ENCODE data around the gene NUP188. TPM values are rescaled to one million over a fixed set of nuclear protein-coding genes. Genes with fewer than 3 reads are reported as not detected.

The NUP188 gene
- total RNA-seq, 1 donor from 2014 or later = 63.6 TPM

DNA sequence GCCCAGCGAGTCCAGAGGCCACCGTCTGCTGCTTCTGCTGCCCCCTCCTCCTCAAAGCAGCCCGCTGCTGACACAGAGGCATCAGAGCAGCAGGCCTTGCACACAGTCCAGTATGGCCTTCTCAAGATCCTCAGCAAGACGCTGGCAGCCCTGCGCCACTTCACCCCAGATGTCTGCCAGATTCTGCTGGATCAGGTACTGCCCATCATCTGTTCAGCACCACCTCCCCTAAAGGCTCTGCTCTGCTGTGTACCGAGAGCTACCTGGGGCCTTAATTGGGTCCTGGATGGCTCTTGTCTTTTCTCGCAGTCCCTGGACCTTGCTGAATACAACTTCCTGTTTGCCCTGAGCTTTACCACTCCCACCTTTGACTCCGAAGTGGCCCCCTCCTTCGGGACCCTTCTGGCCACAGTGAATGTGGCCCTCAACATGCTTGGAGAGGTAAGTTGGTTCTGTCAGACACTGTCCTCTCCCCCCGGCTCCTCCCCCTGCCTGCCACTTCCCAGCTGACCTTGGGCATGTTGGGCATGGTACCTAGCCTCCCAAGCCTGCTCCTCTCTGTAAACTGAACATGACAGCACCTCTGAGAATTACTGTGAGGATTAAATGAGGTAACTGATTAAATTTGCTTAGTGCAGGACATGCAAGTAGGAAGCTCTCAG lies 58.0 kb downstream of the NUP188 start:
- H3K36me3 Mint-ChIP-seq (ENCODE audit: unreplicated experiment) = no peaks in the 10 kb centered on the region

DNA sequence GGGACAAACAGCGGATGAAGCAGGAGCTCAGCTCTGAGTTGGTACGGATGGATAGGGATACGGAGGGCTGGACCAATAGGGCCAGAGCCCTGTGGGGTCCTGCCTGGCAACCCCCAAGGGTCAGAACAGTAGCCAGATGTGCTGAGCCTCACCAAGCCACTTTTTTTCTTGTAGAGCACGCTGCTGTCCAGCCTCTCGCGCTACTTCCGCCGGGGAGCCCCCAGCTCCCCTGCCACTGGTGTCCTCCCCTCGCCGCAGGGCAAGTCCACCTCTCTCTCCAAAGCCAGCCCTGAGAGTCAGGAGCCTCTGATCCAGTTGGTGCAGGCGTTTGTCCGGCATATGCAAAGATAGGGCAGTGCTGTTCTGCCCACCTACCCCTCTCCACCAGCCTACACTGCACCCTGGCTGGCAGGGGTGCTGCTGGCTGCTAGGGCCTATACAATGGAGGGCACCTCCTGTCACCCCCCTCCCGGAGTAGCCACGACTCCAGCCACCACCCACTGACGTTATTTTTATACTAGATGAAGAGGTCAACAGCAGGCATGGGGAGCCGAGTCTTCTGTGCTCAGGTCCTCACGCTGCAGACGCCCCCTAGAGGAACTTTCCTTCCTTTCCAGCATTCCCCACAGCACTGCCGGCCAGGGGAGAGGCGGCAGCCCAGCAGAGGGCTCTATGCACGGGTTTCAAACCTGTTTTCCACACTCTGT lies 59.0 kb downstream of the NUP188 start:
- Mint-ChIP-seq H3K36me3 (ENCODE audit: unreplicated experiment) (no peaks in the 10 kb centered on the region), H3K27me3 (ENCODE audit: unreplicated experiment) (peaks cover 20% of the 10 kb centered on the region), H3K27ac (ENCODE audit: unreplicated experiment) (peak overlapping the region; percentile 87), H3K4me1 (ENCODE audit: low read depth, unreplicated experiment) (peaks cover 22% of the 10 kb centered on the region), H3K9me3 (ENCODE audit: unreplicated experiment) (peaks cover 21% of the 10 kb centered on the region), H3K4me3 (ENCODE audit: unreplicated experiment) (no peak overlapping the region)
- TF ChIP-seq, protein P1, sequence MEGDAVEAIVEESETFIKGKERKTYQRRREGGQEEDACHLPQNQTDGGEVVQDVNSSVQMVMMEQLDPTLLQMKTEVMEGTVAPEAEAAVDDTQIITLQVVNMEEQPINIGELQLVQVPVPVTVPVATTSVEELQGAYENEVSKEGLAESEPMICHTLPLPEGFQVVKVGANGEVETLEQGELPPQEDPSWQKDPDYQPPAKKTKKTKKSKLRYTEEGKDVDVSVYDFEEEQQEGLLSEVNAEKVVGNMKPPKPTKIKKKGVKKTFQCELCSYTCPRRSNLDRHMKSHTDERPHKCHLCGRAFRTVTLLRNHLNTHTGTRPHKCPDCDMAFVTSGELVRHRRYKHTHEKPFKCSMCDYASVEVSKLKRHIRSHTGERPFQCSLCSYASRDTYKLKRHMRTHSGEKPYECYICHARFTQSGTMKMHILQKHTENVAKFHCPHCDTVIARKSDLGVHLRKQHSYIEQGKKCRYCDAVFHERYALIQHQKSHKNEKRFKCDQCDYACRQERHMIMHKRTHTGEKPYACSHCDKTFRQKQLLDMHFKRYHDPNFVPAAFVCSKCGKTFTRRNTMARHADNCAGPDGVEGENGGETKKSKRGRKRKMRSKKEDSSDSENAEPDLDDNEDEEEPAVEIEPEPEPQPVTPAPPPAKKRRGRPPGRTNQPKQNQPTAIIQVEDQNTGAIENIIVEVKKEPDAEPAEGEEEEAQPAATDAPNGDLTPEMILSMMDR (IDR thresholded peaks at IDR 0.05; ENCODE audit: partially characterized antibody, unreplicated experiment) = peak; percentile 83
- DNase-seq = peak; percentile 81

More for the DNA sequence above, 58.0 kb downstream of the NUP188 start:
- peaks cover 15% of the 10 kb centered on the region for H3K4me1 Mint-ChIP-seq (ENCODE audit: low read depth, unreplicated experiment)
- H3K27ac Mint-ChIP-seq (ENCODE audit: unreplicated experiment) = peak overlapping the region; percentile 48
- TF ChIP-seq, protein P1 (IDR thresholded peaks at IDR 0.05; ENCODE audit: partially characterized antibody, unreplicated experiment) = no peak
- DNase-seq = no peak
- no peak overlapping the region for H3K4me3 Mint-ChIP-seq (ENCODE audit: unreplicated experiment)
- H3K9me3 Mint-ChIP-seq (ENCODE audit: unreplicated experiment) = peaks cover 28% of the 10 kb centered on the region
- H3K27me3 Mint-ChIP-seq (ENCODE audit: unreplicated experiment) = peaks cover 21% of the 10 kb centered on the region

DNA sequence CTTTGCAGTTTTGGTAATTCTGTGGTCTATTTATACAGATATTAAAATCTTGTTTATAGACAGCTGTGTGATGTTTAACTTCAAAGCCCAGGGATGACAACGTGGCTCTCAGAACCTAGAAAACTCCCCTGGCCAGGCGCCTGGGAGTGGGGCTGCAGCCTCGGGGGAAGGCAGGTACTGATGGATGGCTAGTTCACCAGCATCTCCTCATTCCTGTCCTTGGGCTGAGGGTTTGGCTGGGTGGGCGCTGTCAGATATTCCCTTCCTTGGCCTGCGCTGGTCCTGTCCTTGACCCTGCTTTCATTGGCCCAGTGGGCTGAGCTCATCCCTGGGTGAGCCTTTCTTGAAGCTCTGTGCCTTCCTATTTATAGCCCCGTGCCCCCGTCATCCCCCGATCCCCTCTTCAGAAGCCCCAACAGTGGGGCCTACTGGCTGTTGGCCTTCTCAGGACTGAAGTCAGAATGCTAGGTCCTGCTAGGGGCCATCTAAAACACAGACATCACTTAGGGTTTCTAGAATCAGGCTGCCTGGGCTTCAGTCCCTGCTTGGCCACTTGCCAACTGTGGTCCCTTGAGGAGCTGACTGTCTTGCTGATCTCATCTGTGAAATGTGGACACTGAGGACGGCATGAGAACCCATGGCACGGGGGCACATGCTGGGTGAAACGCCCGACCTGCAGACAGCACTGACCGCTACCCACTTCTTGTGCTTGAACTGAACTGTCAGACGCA lies 59.7 kb downstream of the NUP188 start:
- H3K27me3 Mint-ChIP-seq (ENCODE audit: unreplicated experiment) = peaks cover 22% of the 10 kb centered on the region
- DNase-seq = peak; percentile 80
- peak overlapping the region; percentile 82 for H3K27ac Mint-ChIP-seq (ENCODE audit: unreplicated experiment)
- H3K9me3 Mint-ChIP-seq (ENCODE audit: unreplicated experiment) = peaks cover 22% of the 10 kb centered on the region
- TF ChIP-seq, protein P1 (IDR thresholded peaks at IDR 0.05; ENCODE audit: partially characterized antibody, unreplicated experiment) = peak; percentile 37
- peak overlapping the region; percentile 52 for H3K4me3 Mint-ChIP-seq (ENCODE audit: unreplicated experiment)
- peaks cover 28% of the 10 kb centered on the region for H3K4me1 Mint-ChIP-seq (ENCODE audit: low read depth, unreplicated experiment)
- no peaks in the 10 kb centered on the region for H3K36me3 Mint-ChIP-seq (ENCODE audit: unreplicated experiment)

DNA sequence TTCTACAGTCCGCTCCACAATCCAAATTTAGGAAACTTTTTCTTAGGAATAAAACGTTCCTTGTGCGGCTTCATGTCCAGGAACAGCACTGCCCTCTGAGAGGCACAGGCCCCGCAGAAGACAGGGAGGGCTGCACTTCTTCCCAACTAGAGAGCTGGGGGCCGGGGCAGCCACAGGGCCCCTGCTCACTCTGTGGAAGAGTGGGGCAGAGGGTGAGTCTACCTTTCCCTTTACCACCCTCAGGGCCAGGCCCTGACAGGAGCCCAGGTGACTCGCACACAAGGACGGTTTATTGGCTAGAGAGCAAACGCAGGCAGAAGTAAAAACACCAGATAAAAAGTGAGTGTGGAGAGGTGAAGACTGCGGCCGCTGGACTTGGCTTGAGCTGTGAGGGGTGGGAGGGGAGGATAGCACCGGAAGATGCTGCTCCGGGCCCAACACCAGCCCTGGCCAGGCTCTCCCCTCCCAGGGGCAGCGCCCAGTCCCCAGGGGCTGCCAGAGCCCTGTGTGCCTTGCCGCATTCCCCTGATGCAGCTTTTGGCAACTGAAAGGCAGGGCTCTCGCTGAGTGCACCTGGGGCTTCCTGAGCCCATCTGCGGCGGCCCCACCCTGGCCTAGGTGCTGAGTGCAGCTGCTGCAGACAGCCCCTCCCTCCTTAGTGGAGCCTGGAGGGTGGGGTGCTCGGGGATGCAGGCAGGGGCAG lies 60.4 kb downstream of the NUP188 start:
- Mint-ChIP-seq H3K4me3 (ENCODE audit: unreplicated experiment) (peak overlapping the region; percentile 52), H3K4me1 (ENCODE audit: low read depth, unreplicated experiment) (peaks cover 34% of the 10 kb centered on the region), H3K9me3 (ENCODE audit: unreplicated experiment) (peaks cover 20% of the 10 kb centered on the region), H3K27ac (ENCODE audit: unreplicated experiment) (peak overlapping the region; percentile 82), H3K36me3 (ENCODE audit: unreplicated experiment) (no peaks in the 10 kb centered on the region), H3K27me3 (ENCODE audit: unreplicated experiment) (peaks cover 20% of the 10 kb centered on the region)
- DNase-seq = no peak
- TF ChIP-seq, protein P1 (IDR thresholded peaks at IDR 0.05; ENCODE audit: partially characterized antibody, unreplicated experiment) = no peak

All from glutamatergic neuron (in vitro differentiated cells).